Lung (tissue), 12 donors: ENCODE measurements around the gene CAPZA1. TPM values are rescaled to one million over a fixed set of nuclear protein-coding genes. Genes with fewer than 3 reads are reported as not detected.

Experiments
- ATAC-seq: fragments of 200-7000 bp; cut with Tn5 transposase; one replicate; pipeline ENCODE4 v1.9.1; 2020; ENCODE audit warnings: moderate number of reproducible peaks; ENCODE audit not compliant: insufficient read depth, low FRiP score
- DNase-seq, 3 donors: peaks; one replicate each; pipeline ENCODE4 v3.0.0-alpha.2; 2013 to 2017
- H3K27ac ChIP-seq, 2 donors: one replicate each; pipeline ENCODE4 v1.5.1; 2013; ENCODE audit warnings: mild to moderate bottlenecking in 2 of 2, moderate library complexity in 2 of 2, control low read depth in 1 of 2, inconsistent platforms in 1 of 2, low read depth in 1 of 2, low read length in 1 of 2
- H3K27me3 ChIP-seq, 3 donors: one replicate each; pipeline ENCODE4 v1.5.1; 2013; ENCODE audit warnings: low read length in 2 of 3; ENCODE audit not compliant: control insufficient read depth in 3 of 3, insufficient read depth in 3 of 3
- H3K36me3 ChIP-seq, 4 donors: one replicate each; pipeline ENCODE4 v1.5.1; 2013; ENCODE audit warnings: low read length in 4 of 4, mild to moderate bottlenecking in 1 of 4, moderate library complexity in 1 of 4; ENCODE audit not compliant: control insufficient read depth in 4 of 4, insufficient read depth in 4 of 4
- H3K4me1 ChIP-seq, 5 donors: one replicate each; pipeline ENCODE4 v1.5.1; 2013; ENCODE audit warnings: low read length in 5 of 5, mild to moderate bottlenecking in 2 of 5, moderate library complexity in 1 of 5; ENCODE audit not compliant: control insufficient read depth in 5 of 5, insufficient read depth in 5 of 5
- H3K4me3 ChIP-seq: one replicate; pipeline ENCODE4 v1.5.1; 2013; ENCODE audit warnings: mild to moderate bottlenecking, control low read depth, moderate library complexity
- H3K9ac ChIP-seq, 2 donors: one replicate each; pipeline ENCODE4 v1.5.1; 2013; ENCODE audit warnings: low read length in 2 of 2, control low read depth in 1 of 2; ENCODE audit not compliant: insufficient read depth in 1 of 2
- H3K9me3 ChIP-seq, 4 donors: one replicate each; pipeline ENCODE4 v1.5.1; 2013; ENCODE audit warnings: low read length in 3 of 4, mild to moderate bottlenecking in 1 of 4, moderate library complexity in 1 of 4; ENCODE audit not compliant: control insufficient read depth in 4 of 4, insufficient read depth in 3 of 4
- CTCF ChIP-seq: IDR thresholded peaks from 2 replicates; pipeline ENCODE4 v1.5.1; 2012; ENCODE audit warnings: mild to moderate bottlenecking; ENCODE audit errors: control extremely low read depth, extremely low read depth
- WGBS, 2 donors: extraction: QIAGEN DNeasy Blood & Tissue Kit; methylation state at CpG; one replicate each; pipeline ENCODE4 v1.1.7; 2013; 5-methylcytosine and 5-hydroxymethylcytosine counted together
- polyA plus RNA-seq, 2 donors: library from polyadenylated mRNA; stranded (reverse); fragments of 200-250 nt; gene quantifications; one replicate each; pipeline ENCODE4 v1.2.1, GENCODE V29; 2013
- total RNA-seq, 2 donors: library from RNA; depleted of rRNA in 1 of 2; stranded (reverse); fragments of >200 nt in 1 of 2; gene quantifications; one replicate each; pipeline ENCODE4 v1.2.1, GENCODE V29; 2014 to 2021
- donor health status: control.
- donor health status: control.
- donor health status: Bipolar disorder and iron deficiency.
- donor health status: healthy.
- donor health status: DM: yes; HTN: yes; CAD: no.

CAPZA1 gene
- total and polyA plus RNA-seq, 4 donors = 72.3 to 167 (median 106) TPM

GRCh38 chr1:112614460-112615065, 5.1 kb upstream of the CAPZA1 start:
- no peak overlapping the region for H3K4me3 ChIP-seq
- no peaks in the 10 kb centered on the region for H3K27me3 ChIP-seq
- peaks cover 8 to 33% (median 14%) of the 10 kb centered on the region in 4 donors for H3K36me3 ChIP-seq
- no peak overlapping the region for H3K27ac ChIP-seq
- DNase-seq (peak in 2 of 3 donors; percentile 18 to 32), ATAC-seq (no peak)
- WGBS, 2 donors = 72 to 79% methylated on average over 6 of the region's 6 CpGs
- H3K9me3 ChIP-seq = peaks cover 0 to 2% (median 0%) of the 10 kb centered on the region in 4 donors
- peaks cover 0 to 12% (median 3%) of the 10 kb centered on the region in 5 donors for H3K4me1 ChIP-seq
- H3K9ac ChIP-seq = no peak overlapping the region
- TF ChIP-seq CTCF = no peak

GRCh38 chr1:112618114-112618720, 1.4 kb upstream of the CAPZA1 start:
- H3K36me3 ChIP-seq = peaks cover 1 to 15% (median 5%) of the 10 kb centered on the region in 4 donors
- H3K27me3 ChIP-seq = no peaks in the 10 kb centered on the region
- peak overlapping the region; percentile 96 for H3K4me3 ChIP-seq
- no peaks in the 10 kb centered on the region for H3K9me3 ChIP-seq
- peaks cover 3 to 28% (median 8%) of the 10 kb centered on the region in 5 donors for H3K4me1 ChIP-seq
- ATAC-seq = no peak
- peak in 2 of 3 donors; percentile 32 to 62 for DNase-seq
- peak overlapping the region; percentile 97 to 100 for H3K27ac ChIP-seq
- H3K9ac ChIP-seq = peak overlapping the region; percentile 87 to 98
- no peak for TF ChIP-seq CTCF
- 1% methylated on average over 12 of the region's 12 CpGs for WGBS, 2 donors

- WGBS, 2 donors = 0% methylated on average over 48 of the region's 48 CpGs
- Histone ChIP-seq H3K36me3 (peaks cover 0 to 12% (median 2%) of the 10 kb centered on the region in 4 donors), H3K27ac (peak within 1 kb of the TSS; percentile 97 to 100), H3K4me1 (peaks cover 3 to 28% (median 8%) of the 10 kb centered on the region in 5 donors), H3K27me3 (no peaks in the 10 kb centered on the region), H3K9ac (peak within 1 kb of the TSS; percentile 87 to 99), H3K9me3 (no peaks in the 10 kb centered on the region), H3K4me3 (peak within 1 kb of the TSS; percentile 96)
- ATAC-seq = peak; percentile 68
- TF ChIP-seq CTCF = no peak
- DNase-seq = peak; percentile 76 to 88 (median 85)
Observed at GRCh38 chr1:112618721-112619517, 713 bp upstream of the CAPZA1 start, which contains the start of gene ST7L. Gene ST7L (minus strand): TSS chr1:112619141. CDS start chr1:112619113, 28 bp downstream.
